Thyroid gland (tissue), 4 donors: ENCODE data around the gene PPARGC1A.

Experiments used
- POLR2A ChIP-seq, 2 donors: fragments of 450-650 bp; IDR thresholded peaks; one replicate each; pipeline ENCODE4 v1.6.1; 2017; ENCODE audit warnings: antibody characterized with exemption in 2 of 2, mild to moderate bottlenecking in 2 of 2, moderate library complexity in 1 of 2
- TF ChIP-seq, protein P1 (sequence below), 6 experiments: fragments of 200-600 bp in 3 of 6; fragments of 450-650 bp in 3 of 6; sonication (generic) in 3 of 6; IDR thresholded peaks; one replicate each; pipeline ENCODE4 v1.5.1; 2016 to 2019; ENCODE audit warnings: antibody characterized with exemption in 6 of 6, mild to moderate bottlenecking in 2 of 6, inconsistent platforms in 1 of 6, moderate library complexity in 1 of 6

DNA sequence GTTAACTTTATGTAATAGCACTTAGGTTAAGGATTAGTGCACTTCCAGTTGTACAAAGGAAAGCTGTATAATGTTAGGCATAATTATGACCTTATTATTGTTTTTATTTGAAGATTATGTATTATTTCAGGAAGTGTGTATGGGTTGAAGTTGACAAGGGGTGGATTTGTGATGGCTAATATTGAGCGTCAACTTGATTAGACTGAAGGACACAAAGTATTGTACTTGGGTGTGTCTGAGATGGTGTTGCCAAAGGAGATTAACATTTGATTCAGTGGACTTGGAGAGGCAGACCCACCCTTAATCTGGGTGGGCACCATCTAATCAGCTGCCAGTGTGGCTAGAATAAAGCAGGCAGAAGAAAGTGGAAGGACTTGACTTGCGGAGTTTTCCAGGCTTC is 127.3 kb downstream of the PPARGC1A start:
- TF ChIP-seq, protein P1, sequence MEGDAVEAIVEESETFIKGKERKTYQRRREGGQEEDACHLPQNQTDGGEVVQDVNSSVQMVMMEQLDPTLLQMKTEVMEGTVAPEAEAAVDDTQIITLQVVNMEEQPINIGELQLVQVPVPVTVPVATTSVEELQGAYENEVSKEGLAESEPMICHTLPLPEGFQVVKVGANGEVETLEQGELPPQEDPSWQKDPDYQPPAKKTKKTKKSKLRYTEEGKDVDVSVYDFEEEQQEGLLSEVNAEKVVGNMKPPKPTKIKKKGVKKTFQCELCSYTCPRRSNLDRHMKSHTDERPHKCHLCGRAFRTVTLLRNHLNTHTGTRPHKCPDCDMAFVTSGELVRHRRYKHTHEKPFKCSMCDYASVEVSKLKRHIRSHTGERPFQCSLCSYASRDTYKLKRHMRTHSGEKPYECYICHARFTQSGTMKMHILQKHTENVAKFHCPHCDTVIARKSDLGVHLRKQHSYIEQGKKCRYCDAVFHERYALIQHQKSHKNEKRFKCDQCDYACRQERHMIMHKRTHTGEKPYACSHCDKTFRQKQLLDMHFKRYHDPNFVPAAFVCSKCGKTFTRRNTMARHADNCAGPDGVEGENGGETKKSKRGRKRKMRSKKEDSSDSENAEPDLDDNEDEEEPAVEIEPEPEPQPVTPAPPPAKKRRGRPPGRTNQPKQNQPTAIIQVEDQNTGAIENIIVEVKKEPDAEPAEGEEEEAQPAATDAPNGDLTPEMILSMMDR (IDR thresholded peaks at IDR 0.05): no peak
- no peak for TF ChIP-seq POLR2A (IDR thresholded peaks at IDR 0.05)
